Natural killer cell treated with Interleukin-12 subunit alpha and Interleukin-12 subunit beta and Interleukin-15 and Interleukin-18, amount 100 ng/mL, for 72 hours (primary cell): Measurements from ENCODE around the gene HPCAL1. TPM values are rescaled to one million over a fixed set of nuclear protein-coding genes. Genes with fewer than 3 reads are reported as not detected.

ENCODE experiments used
- ATAC-seq, 2 donors: fragments of 150-1000 bp; cut with Tn5 transposase in 1 of 2; sonication (Bioruptor Pico), chemical (Tn5 transposase) in 1 of 2; 2 replicates each; pipeline ENCODE4 v1.10.0; 2021
- DNase-seq: peaks from one replicate; pipeline ENCODE4 v3.0.0; 2022; ENCODE audit warnings: low spot score
- H3K27ac Mint-ChIP-seq, 2 donors: 1 replicate in 1 of 2; 2 replicates in 1 of 2; pipeline ENCODE4 v1.8.0; 2022; ENCODE audit warnings: mixed read lengths in 2 of 2, mild to moderate bottlenecking in 1 of 2, moderate library complexity in 1 of 2
- H3K27me3 Mint-ChIP-seq, 2 donors: 1 replicate in 1 of 2; 2 replicates in 1 of 2; pipeline ENCODE4 v1.8.0; 2022; ENCODE audit warnings: mixed read lengths in 2 of 2
- H3K36me3 Mint-ChIP-seq: one replicate; pipeline ENCODE4 v1.8.0; 2022; ENCODE audit warnings: mixed read lengths
- H3K4me1 Mint-ChIP-seq, 2 donors: 1 replicate in 1 of 2; 2 replicates in 1 of 2; pipeline ENCODE4 v1.8.0; 2022; ENCODE audit warnings: low read depth in 2 of 2, mixed read lengths in 2 of 2, mild to moderate bottlenecking in 1 of 2
- H3K4me3 Mint-ChIP-seq: one replicate; pipeline ENCODE4 v1.8.0; 2022; ENCODE audit warnings: mixed read lengths
- H3K9me3 Mint-ChIP-seq: 2 replicates; pipeline ENCODE4 v1.8.0; 2022; ENCODE audit warnings: mixed read lengths
- total RNA-seq, 2 donors: library from RNA; stranded (reverse); gene quantifications; one replicate each; pipeline ENCODE4 v1.2.3, GENCODE V29; 2022

HPCAL1 gene
- total RNA-seq, 2 donors from 2014 or later, result 13.8 to 19.0 TPM

- H3K36me3 Mint-ChIP-seq, result no peaks in the 10 kb centered on the region
These were observed 119.5 kb downstream of the HPCAL1 start for GRCh38 chr2:10422251-10422650.

GRCh38 chr2:10422732-10423399 is 120.2 kb downstream of the HPCAL1 start:
- Mint-ChIP-seq H3K27me3 (no peaks in the 10 kb centered on the region), H3K9me3 (no peaks in the 10 kb centered on the region), H3K4me3 (no peak overlapping the region), H3K36me3 (no peaks in the 10 kb centered on the region), H3K4me1 (no peaks in the 10 kb centered on the region), H3K27ac (no peak overlapping the region)
- ATAC-seq (no peak), DNase-seq (no peak)

More at GRCh38 chr2:10422251-10422650, 119.5 kb downstream of the HPCAL1 start:
- Mint-ChIP-seq H3K4me3 (no peak overlapping the region), H3K27ac (no peak overlapping the region), H3K27me3 (no peaks in the 10 kb centered on the region), H3K9me3 (no peaks in the 10 kb centered on the region), H3K4me1 (peaks cover 0 to 3% of the 10 kb centered on the region in 2 donors)
- DNase-seq (no peak), ATAC-seq (no peak)

DNA sequence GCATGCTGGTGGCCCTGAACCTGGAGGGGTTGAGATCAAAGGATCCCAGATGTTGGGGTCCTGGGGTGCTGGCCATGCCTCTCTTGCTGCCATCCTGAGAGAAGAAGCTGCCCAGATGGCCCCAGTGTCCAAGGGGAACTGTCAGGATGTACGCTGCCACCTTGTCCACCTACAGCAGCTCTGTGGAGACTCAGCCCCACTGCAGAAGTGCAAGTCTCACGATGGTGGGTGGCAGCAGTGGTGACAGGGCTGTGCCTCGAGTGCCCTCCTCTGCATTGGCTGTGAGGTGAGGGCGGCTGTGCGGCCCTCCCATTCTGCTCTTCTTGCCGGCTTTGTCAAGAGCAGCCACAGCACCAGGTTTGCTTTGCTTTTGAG is 120.7 kb downstream of the HPCAL1 start:
- ATAC-seq (no peak), DNase-seq (no peak)
- H3K4me3 Mint-ChIP-seq, result no peak overlapping the region
- H3K9me3 Mint-ChIP-seq, result no peaks in the 10 kb centered on the region
- no peaks in the 10 kb centered on the region for H3K4me1 Mint-ChIP-seq
- H3K27ac Mint-ChIP-seq, result no peak overlapping the region
- no peaks in the 10 kb centered on the region for H3K27me3 Mint-ChIP-seq
- no peaks in the 10 kb centered on the region for H3K36me3 Mint-ChIP-seq

GRCh38 chr2:10424051-10424450 is 121.3 kb downstream of the HPCAL1 start:
- H3K27me3 Mint-ChIP-seq, result no peaks in the 10 kb centered on the region
- no peak for DNase-seq
- no peak overlapping the region for H3K27ac Mint-ChIP-seq
- ATAC-seq, result no peak
- no peaks in the 10 kb centered on the region for H3K36me3 Mint-ChIP-seq
- no peaks in the 10 kb centered on the region for H3K4me1 Mint-ChIP-seq
- H3K9me3 Mint-ChIP-seq, result no peaks in the 10 kb centered on the region
- no peak overlapping the region for H3K4me3 Mint-ChIP-seq

DNA sequence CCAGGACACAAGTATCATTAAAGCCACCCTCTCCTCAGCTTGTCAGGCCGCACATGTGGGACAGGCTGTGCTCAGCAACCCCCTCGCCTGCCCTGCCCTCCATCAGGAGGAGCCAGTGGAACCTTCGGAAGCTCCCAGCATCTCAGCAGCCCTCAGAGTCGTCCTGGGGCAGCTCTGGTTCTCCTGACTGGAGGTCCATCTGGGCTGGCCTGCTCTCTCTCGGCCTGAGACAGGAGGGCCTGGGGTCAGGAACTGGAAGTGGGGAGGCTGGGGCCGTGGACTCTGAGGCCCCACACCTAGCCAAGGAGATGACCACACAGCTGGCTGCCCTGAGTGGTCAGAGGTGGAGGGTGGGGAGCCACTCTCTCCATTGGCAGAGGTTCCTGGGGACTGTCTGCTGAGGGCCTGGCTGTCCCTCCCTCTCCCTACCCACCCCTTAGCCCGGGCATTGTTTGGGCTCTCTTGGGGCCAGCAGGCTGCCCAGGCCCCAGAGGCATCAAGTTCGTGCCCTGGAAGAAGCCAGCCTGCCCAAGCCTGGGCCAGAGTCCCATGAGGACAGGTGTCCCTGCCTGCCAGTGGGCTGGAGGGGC is 122.3 kb downstream of the HPCAL1 start:
- DNase-seq (no peak), ATAC-seq (no peak)
- Mint-ChIP-seq H3K4me1 (no peaks in the 10 kb centered on the region), H3K36me3 (no peaks in the 10 kb centered on the region), H3K27me3 (no peaks in the 10 kb centered on the region), H3K9me3 (no peaks in the 10 kb centered on the region), H3K4me3 (no peak overlapping the region), H3K27ac (no peak overlapping the region)

DNA sequence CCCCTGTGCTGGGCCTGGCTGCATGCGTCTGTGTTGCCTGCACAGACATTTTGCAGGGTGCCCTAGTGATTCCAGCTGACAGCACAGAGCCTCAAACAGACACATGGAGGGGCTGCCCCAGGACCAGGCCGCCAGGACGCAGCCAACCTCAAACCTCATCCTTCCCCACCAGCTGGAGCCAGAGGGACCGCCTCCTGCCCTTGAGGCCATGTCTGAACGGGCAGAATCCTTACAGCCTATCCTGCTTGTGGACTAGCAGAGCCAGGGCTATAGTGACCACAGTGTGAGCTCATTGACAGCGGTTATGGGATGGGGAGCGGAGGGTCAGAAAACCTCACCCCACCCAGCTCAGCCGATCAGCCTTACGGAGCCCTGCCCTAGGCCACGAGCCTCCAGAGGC is 123.0 kb downstream of the HPCAL1 start:
- no peak overlapping the region for H3K4me3 Mint-ChIP-seq
- no peaks in the 10 kb centered on the region for H3K9me3 Mint-ChIP-seq
- H3K36me3 Mint-ChIP-seq, result no peaks in the 10 kb centered on the region
- H3K27ac Mint-ChIP-seq, result no peak overlapping the region
- no peak for DNase-seq
- no peaks in the 10 kb centered on the region for H3K27me3 Mint-ChIP-seq
- no peaks in the 10 kb centered on the region for H3K4me1 Mint-ChIP-seq
- ATAC-seq, result no peak

GRCh38 chr2:10426726-10427617 is 124.3 kb downstream of the HPCAL1 start:
- peaks cover 0 to 1% of the 10 kb centered on the region in 2 donors for H3K4me1 Mint-ChIP-seq
- no peak overlapping the region for H3K27ac Mint-ChIP-seq
- no peaks in the 10 kb centered on the region for H3K9me3 Mint-ChIP-seq
- peaks cover 0 to 3% of the 10 kb centered on the region in 2 donors for H3K27me3 Mint-ChIP-seq
- H3K4me3 Mint-ChIP-seq, result no peak overlapping the region
- H3K36me3 Mint-ChIP-seq, result no peaks in the 10 kb centered on the region
- ATAC-seq, result no peak
- DNase-seq, result no peak

- H3K4me3 Mint-ChIP-seq, result no peak overlapping the region
- peaks cover 0 to 5% of the 10 kb centered on the region in 2 donors for H3K27me3 Mint-ChIP-seq
- H3K36me3 Mint-ChIP-seq, result no peaks in the 10 kb centered on the region
- ATAC-seq (no peak), DNase-seq (no peak)
- H3K9me3 Mint-ChIP-seq, result no peaks in the 10 kb centered on the region
- no peak overlapping the region for H3K27ac Mint-ChIP-seq
- peaks cover 0 to 4% of the 10 kb centered on the region in 2 donors for H3K4me1 Mint-ChIP-seq
These were observed 124.9 kb downstream of the HPCAL1 start for GRCh38 chr2:10427618-10427949.

GRCh38 chr2:10428355-10428754 is 125.7 kb downstream of the HPCAL1 start:
- ATAC-seq (no peak), DNase-seq (no peak)
- Mint-ChIP-seq H3K36me3 (no peaks in the 10 kb centered on the region), H3K9me3 (no peaks in the 10 kb centered on the region), H3K4me1 (peaks cover 4 to 8% of the 10 kb centered on the region in 2 donors), H3K4me3 (no peak overlapping the region), H3K27me3 (peaks cover 6 to 9% of the 10 kb centered on the region in 2 donors), H3K27ac (no peak overlapping the region)

GRCh38 chr2:10428924-10429323 is 126.2 kb downstream of the HPCAL1 start:
- ATAC-seq, result no peak
- peaks cover 6 to 10% of the 10 kb centered on the region in 2 donors for H3K4me1 Mint-ChIP-seq
- no peaks in the 10 kb centered on the region for H3K9me3 Mint-ChIP-seq
- H3K27me3 Mint-ChIP-seq, result peaks cover 9 to 11% of the 10 kb centered on the region in 2 donors
- no peak overlapping the region for H3K4me3 Mint-ChIP-seq
- no peak for DNase-seq
- no peak overlapping the region for H3K27ac Mint-ChIP-seq
- H3K36me3 Mint-ChIP-seq, result no peaks in the 10 kb centered on the region

GRCh38 chr2:10430886-10431622 is 128.3 kb downstream of the HPCAL1 start:
- Mint-ChIP-seq H3K27ac (no peak overlapping the region), H3K4me3 (no peak overlapping the region), H3K9me3 (no peaks in the 10 kb centered on the region), H3K27me3 (peaks cover 9 to 11% of the 10 kb centered on the region in 2 donors), H3K4me1 (peaks cover 6 to 10% of the 10 kb centered on the region in 2 donors), H3K36me3 (no peaks in the 10 kb centered on the region)
- ATAC-seq (no peak), DNase-seq (no peak)

DNA sequence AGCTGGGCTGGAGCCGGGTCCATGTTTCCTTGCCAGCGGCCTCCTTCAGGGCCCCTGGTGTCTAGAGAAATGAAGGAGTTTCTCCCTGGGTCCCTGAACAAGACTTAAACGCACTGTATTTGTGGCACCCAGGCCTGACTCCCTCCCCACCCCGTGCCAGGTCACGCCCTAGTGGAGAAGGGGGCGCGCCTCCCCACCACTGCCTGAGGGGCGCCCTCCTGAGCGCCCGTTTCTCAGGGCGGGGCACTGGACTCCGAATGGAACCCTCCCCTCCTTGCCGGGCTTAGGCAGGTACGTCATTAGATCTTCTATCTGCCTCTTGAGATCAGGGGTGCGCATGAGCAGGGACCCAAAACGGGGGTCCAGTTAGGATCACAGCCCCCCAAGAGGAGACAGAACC is 129.1 kb downstream of the HPCAL1 start:
- Mint-ChIP-seq H3K36me3 (no peaks in the 10 kb centered on the region), H3K4me3 (peak overlapping the region; percentile 27), H3K9me3 (no peaks in the 10 kb centered on the region), H3K27me3 (peaks cover 9 to 11% of the 10 kb centered on the region in 2 donors), H3K27ac (no peak overlapping the region), H3K4me1 (peaks cover 6 to 10% of the 10 kb centered on the region in 2 donors)
- ATAC-seq (no peak), DNase-seq (no peak)

DNA sequence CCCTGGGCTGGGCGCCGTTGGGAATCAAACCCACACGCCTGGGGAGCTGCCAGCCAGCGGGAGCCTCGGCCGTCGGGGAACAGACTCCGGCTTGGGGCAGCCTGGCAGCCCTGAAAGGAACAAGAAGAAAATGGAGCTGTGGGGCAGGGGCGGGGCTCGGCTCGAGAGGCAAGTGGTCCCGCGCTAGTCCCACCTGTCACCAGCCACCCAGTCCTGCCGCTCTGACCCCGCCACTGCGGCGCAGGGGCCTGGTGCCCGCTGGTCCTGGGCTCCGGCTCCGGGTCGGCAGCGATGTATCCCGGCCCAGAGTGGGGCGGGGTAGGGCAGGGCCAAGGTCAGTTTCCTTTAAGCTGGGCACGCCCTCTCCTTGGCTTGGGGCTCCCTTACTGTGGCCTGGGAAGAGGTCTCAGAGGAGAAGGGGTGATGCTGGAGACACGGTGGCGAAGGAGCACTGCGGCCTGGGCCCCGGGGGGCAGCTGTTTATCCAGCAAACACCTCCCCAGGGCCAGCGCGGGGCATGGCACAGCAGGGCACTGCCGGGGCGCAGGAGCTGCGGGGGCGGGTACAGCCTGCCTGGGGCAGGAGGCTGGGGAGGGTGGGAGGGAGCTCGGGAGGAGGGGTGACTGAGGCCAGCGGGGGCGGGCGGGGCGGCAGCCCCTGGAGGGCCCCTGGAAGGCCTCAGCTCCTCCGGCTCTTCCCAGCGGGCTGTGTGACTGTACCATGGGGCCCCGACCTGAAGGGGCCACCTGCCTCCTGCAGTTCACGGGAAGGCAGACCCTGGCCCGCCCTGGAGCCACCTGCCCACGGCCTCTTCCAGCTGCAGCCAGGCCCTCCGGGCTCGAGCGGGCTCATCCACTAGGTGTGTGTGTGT is 129.8 kb downstream of the HPCAL1 start:
- Mint-ChIP-seq H3K9me3 (no peaks in the 10 kb centered on the region), H3K36me3 (no peaks in the 10 kb centered on the region), H3K27ac (no peak overlapping the region), H3K4me1 (peaks cover 6 to 10% of the 10 kb centered on the region in 2 donors), H3K4me3 (peak overlapping the region; percentile 27), H3K27me3 (peaks cover 9 to 11% of the 10 kb centered on the region in 2 donors)
- DNase-seq (no peak), ATAC-seq (no peak)
